HuH-7.5 (cell line): ENCODE data around the gene NEDD4L.

Experiments used
- DNase-seq: peaks from one replicate; pipeline ENCODE4 v3.0.0; 2011; ENCODE audit warnings: low spot score

The NEDD4L gene

GRCh38 chr18:58095222-58095621, 51.2 kb downstream of the NEDD4L start:
- no peak for DNase-seq

GRCh38 chr18:58095655-58096054, 51.6 kb downstream of the NEDD4L start:
- DNase-seq: no peak

- DNase-seq: no peak
Observed at GRCh38 chr18:58096658-58097057, 52.6 kb downstream of the NEDD4L start.

GRCh38 chr18:58097121-58097906, 53.3 kb downstream of the NEDD4L start:
- DNase-seq: no peak

- no peak for DNase-seq
Observed at GRCh38 chr18:58097907-58098166, 53.8 kb downstream of the NEDD4L start.

GRCh38 chr18:58098706-58099105, 54.7 kb downstream of the NEDD4L start:
- no peak for DNase-seq

- no peak for DNase-seq
Observed at GRCh38 chr18:58100154-58100553, 56.1 kb downstream of the NEDD4L start.

- no peak for DNase-seq
Observed at GRCh38 chr18:58101291-58101794, 57.3 kb downstream of the NEDD4L start.

GRCh38 chr18:58102018-58102417, 58.0 kb downstream of the NEDD4L start:
- DNase-seq: no peak

- DNase-seq: no peak
Observed at GRCh38 chr18:58102875-58103274, 58.8 kb downstream of the NEDD4L start.

- DNase-seq: no peak
Observed at GRCh38 chr18:58103339-58103985, 59.4 kb downstream of the NEDD4L start.

GRCh38 chr18:58104096-58104495, 60.1 kb downstream of the NEDD4L start:
- DNase-seq: no peak

GRCh38 chr18:58105206-58105887, 61.3 kb downstream of the NEDD4L start:
- no peak for DNase-seq

- no peak for DNase-seq
Observed at GRCh38 chr18:58105888-58106260, 61.8 kb downstream of the NEDD4L start.

- DNase-seq: no peak
Observed at GRCh38 chr18:58106289-58107070, 62.5 kb downstream of the NEDD4L start.

- no peak for DNase-seq
Observed at GRCh38 chr18:58109256-58109655, 65.2 kb downstream of the NEDD4L start.

GRCh38 chr18:58110398-58110797, 66.4 kb downstream of the NEDD4L start:
- no peak for DNase-seq

- DNase-seq: no peak
Observed at GRCh38 chr18:58112174-58112573, 68.1 kb downstream of the NEDD4L start.

- DNase-seq: no peak
Observed at GRCh38 chr18:58113337-58113736, 69.3 kb downstream of the NEDD4L start.

GRCh38 chr18:58114766-58115165, 70.7 kb downstream of the NEDD4L start:
- DNase-seq: no peak

- no peak for DNase-seq
Observed at GRCh38 chr18:58116818-58117217, 72.8 kb downstream of the NEDD4L start.

GRCh38 chr18:58117786-58118403, 73.9 kb downstream of the NEDD4L start:
- DNase-seq: peak; percentile 38
